GM19240 (cell line): ENCODE results near the gene IFNA7.
"Not testable (repeated sequence)": the region's sequence is repeated elsewhere in the genome, so short reads cannot be mapped to it uniquely, and the experiment has no call there.

Experiments used
- DNase-seq: peaks from one replicate; pipeline ENCODE4 v3.0.0; 2011; ENCODE audit warnings: low spot score; ENCODE audit not compliant: insufficient read length

IFNA7 gene

GRCh38 chr9:21182810-21183736, 18.9 kb downstream of the IFNA7 start:
- DNase-seq: not testable (repeated sequence)

GRCh38 chr9:21174671-21175070, 27.3 kb downstream of the IFNA7 start:
- DNase-seq: no peak

- DNase-seq: no peak
Observed at GRCh38 chr9:21172156-21172555, 29.8 kb downstream of the IFNA7 start.

DNA sequence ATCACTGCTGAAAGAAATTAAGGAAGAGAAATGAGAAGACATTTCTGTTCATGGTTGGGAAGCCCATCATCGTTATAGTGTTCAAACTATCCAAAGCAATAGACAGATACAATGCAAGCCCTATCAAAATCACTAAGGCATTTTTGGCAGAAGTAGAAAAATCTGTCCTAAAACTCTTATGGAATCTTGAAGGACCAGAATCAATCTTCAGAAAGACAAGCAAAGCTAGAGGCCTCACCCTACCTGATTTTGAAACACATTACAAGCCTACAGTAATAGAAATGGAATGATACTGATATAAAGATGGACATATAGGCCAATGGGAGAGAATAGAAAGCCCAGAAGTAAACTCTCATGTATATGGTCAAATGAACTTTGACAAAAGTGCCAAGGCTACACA, 30.7 kb downstream of the IFNA7 start:
- no peak for DNase-seq

- DNase-seq: not testable (repeated sequence)
Observed at GRCh38 chr9:21166560-21166959, 35.4 kb downstream of the IFNA7 start, which contains the start of gene IFNA21. Gene IFNA21, minus strand, starts transcription at chr9:21166660. Its CDS starts 48 bp downstream, at chr9:21166612.

DNA sequence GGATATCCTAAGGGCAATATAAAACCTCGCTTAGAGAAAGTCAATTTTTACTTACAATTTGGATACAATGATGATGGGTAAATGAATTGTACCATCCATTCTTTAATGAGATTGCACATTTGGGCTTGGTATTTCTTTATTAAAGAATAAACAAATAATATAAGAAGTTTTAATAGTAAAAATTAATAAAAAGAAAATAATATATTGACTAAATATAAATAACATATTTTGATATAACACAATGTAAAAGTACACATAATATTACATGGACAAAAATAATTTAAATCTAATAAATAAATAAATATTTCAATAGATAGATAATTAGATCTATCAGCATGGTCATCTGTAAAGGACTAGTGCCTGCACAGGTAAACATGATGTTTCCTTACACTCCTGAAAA, 36.5 kb downstream of the IFNA7 start:
- no peak for DNase-seq

DNA sequence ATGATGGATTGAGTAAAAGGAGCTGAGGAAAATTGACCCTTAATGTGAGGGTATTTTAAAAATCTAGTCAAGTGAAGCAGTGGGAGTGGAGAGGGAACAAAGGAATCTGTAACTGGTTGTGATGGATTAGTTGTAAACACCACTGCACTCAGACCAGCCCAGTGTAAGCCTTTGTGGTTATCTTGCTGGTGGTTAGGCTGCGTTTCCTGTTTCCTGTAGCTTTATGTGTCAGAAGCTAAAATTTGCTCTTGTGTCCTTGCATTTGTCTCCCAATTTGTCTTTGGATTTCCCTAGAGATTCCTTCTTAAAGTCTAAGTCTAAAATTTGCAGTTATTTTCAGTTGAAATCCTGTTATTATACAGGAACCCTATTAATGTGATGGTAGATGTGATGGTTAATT, 41.8 kb downstream of the IFNA7 start:
- no peak for DNase-seq

GRCh38 chr9:21155501-21155900, 46.5 kb downstream of the IFNA7 start:
- no peak for DNase-seq

- no peak for DNase-seq
Observed at GRCh38 chr9:21154018-21154608, 47.9 kb downstream of the IFNA7 start.

- DNase-seq: no peak
Observed at GRCh38 chr9:21153336-21154017, 48.5 kb downstream of the IFNA7 start.
